SK-N-MC (cell line): ENCODE data around the gene RECK.
A peak's percentile ranks its signal among the peaks of the same experiment; 100 is the strongest.

Source experiments
- DNase-seq: peaks from one replicate; pipeline ENCODE4 v3.0.0-alpha.2; 2011; ENCODE audit warnings: low read depth, low spot score
- H3K27ac ChIP-seq: fragments of 200-600 bp; sonication (generic); 2 replicates; pipeline ENCODE4 v1.5.1; 2016; ENCODE audit warnings: mixed run types
- H3K36me3 ChIP-seq: fragments of 200-600 bp; sonication (generic); 2 replicates; pipeline ENCODE4 v1.6.1; 2017; ENCODE audit warnings: antibody characterized with exemption, low read length, mixed read lengths; ENCODE audit not compliant: insufficient read depth
- H3K4me3 ChIP-seq: fragments of 200-600 bp; sonication (generic); 2 replicates; pipeline ENCODE4 v1.5.1; 2016
- H3K9ac ChIP-seq: fragments of 200-600 bp; sonication (generic); 2 replicates; pipeline ENCODE4 v1.8.0; 2017; ENCODE audit warnings: mixed run types, mixed read lengths; ENCODE audit not compliant: insufficient read length
- H3K9me3 ChIP-seq: fragments of 200-600 bp; sonication (generic); 2 replicates; pipeline ENCODE4 v1.6.1; 2017; ENCODE audit warnings: low read depth, mild to moderate bottlenecking, antibody characterized with exemption, low read length, moderate library complexity, mixed read lengths
- EZH2 ChIP-seq: fragments of 200-600 bp; sonication (generic); IDR thresholded peaks from one replicate; pipeline ENCODE4 v1.6.1; 2017; ENCODE audit warnings: antibody characterized with exemption
- FOXP2 ChIP-seq: optimal IDR thresholded peaks from 2 replicates; pipeline ENCODE3; 2011; ENCODE audit warnings: mild to moderate bottlenecking, moderate library complexity; ENCODE audit not compliant: insufficient read depth; ENCODE audit errors: extremely low read length, control extremely low read depth
- POLR2AphosphoS5 ChIP-seq: IDR thresholded peaks from 2 replicates; pipeline ENCODE4 v1.6.1; 2012; ENCODE audit warnings: mild to moderate bottlenecking, low read depth, low read length, borderline replicate concordance

Gene RECK

GRCh38 chr9:36040271-36040925 lies 3.7 kb downstream of the RECK start:
- Histone ChIP-seq H3K9ac (no peak overlapping the region), H3K4me3 (no peak overlapping the region), H3K36me3 (no peaks in the 10 kb centered on the region), H3K9me3 (no peaks in the 10 kb centered on the region), H3K27ac (no peak overlapping the region)
- DNase-seq, result no peak
- no peak for TF ChIP-seq EZH2
- no peak for TF ChIP-seq FOXP2
- no peak for TF ChIP-seq POLR2AphosphoS5

GRCh38 chr9:36041506-36041905 lies 4.8 kb downstream of the RECK start:
- peak overlapping the region; percentile 31; the same call in 1 of the 2 replicates for H3K27ac ChIP-seq
- H3K36me3 ChIP-seq, result no peaks in the 10 kb centered on the region
- H3K4me3 ChIP-seq, result peak overlapping the region; percentile 12; the same call in 1 of the 2 replicates
- DNase-seq, result no peak
- no peak overlapping the region for H3K9ac ChIP-seq
- TF ChIP-seq POLR2AphosphoS5, result no peak
- TF ChIP-seq FOXP2, result no peak
- TF ChIP-seq EZH2, result no peak
- H3K9me3 ChIP-seq, result no peaks in the 10 kb centered on the region

- Histone ChIP-seq H3K9ac (no peak overlapping the region), H3K27ac (no peak overlapping the region), H3K9me3 (no peaks in the 10 kb centered on the region), H3K4me3 (no peak overlapping the region), H3K36me3 (no peaks in the 10 kb centered on the region)
- TF ChIP-seq POLR2AphosphoS5, result no peak
- TF ChIP-seq FOXP2, result no peak
- TF ChIP-seq EZH2, result no peak
- no peak for DNase-seq
Observed at GRCh38 chr9:36045610-36046009, 8.9 kb downstream of the RECK start.

- H3K9ac ChIP-seq, result no peak overlapping the region
- no peak for TF ChIP-seq POLR2AphosphoS5
- TF ChIP-seq EZH2, result no peak
- no peak for TF ChIP-seq FOXP2
- H3K36me3 ChIP-seq, result no peaks in the 10 kb centered on the region
- no peak for DNase-seq
- H3K27ac ChIP-seq, result no peak overlapping the region
- no peak overlapping the region for H3K4me3 ChIP-seq
- no peaks in the 10 kb centered on the region for H3K9me3 ChIP-seq
Observed at GRCh38 chr9:36046923-36047322, 10.2 kb downstream of the RECK start.

GRCh38 chr9:36049408-36049807 lies 12.7 kb downstream of the RECK start:
- Histone ChIP-seq H3K9ac (no peak overlapping the region), H3K9me3 (no peaks in the 10 kb centered on the region), H3K4me3 (no peak overlapping the region), H3K27ac (no peak overlapping the region), H3K36me3 (no peaks in the 10 kb centered on the region)
- TF ChIP-seq EZH2 (no peak), FOXP2 (no peak), POLR2AphosphoS5 (no peak)
- no peak for DNase-seq

- Histone ChIP-seq H3K36me3 (no peaks in the 10 kb centered on the region), H3K9me3 (no peaks in the 10 kb centered on the region), H3K4me3 (no peak overlapping the region), H3K27ac (no peak overlapping the region), H3K9ac (no peak overlapping the region)
- DNase-seq, result no peak
- TF ChIP-seq EZH2 (no peak), POLR2AphosphoS5 (no peak), FOXP2 (no peak)
Observed at GRCh38 chr9:36050476-36050875, 13.8 kb downstream of the RECK start.

- no peaks in the 10 kb centered on the region for H3K36me3 ChIP-seq
- no peak overlapping the region for H3K9ac ChIP-seq
- no peak overlapping the region for H3K4me3 ChIP-seq
- DNase-seq, result no peak
- no peak overlapping the region for H3K27ac ChIP-seq
- no peaks in the 10 kb centered on the region for H3K9me3 ChIP-seq
- TF ChIP-seq FOXP2, result no peak
- TF ChIP-seq POLR2AphosphoS5, result no peak
- no peak for TF ChIP-seq EZH2
Observed at GRCh38 chr9:36051317-36051716, 14.6 kb downstream of the RECK start.

- no peak for DNase-seq
- Histone ChIP-seq H3K27ac (no peak overlapping the region), H3K36me3 (no peaks in the 10 kb centered on the region), H3K4me3 (no peak overlapping the region), H3K9ac (no peak overlapping the region), H3K9me3 (no peaks in the 10 kb centered on the region)
- TF ChIP-seq EZH2 (no peak), POLR2AphosphoS5 (no peak), FOXP2 (no peak)
Observed at GRCh38 chr9:36053971-36054370, 17.3 kb downstream of the RECK start.

GRCh38 chr9:36056896-36057295 lies 20.2 kb downstream of the RECK start:
- H3K27ac ChIP-seq, result no peak overlapping the region
- TF ChIP-seq EZH2 (no peak), POLR2AphosphoS5 (no peak), FOXP2 (no peak)
- DNase-seq, result no peak

GRCh38 chr9:36063804-36064447 lies 27.2 kb downstream of the RECK start:
- no peak overlapping the region for H3K27ac ChIP-seq
- TF ChIP-seq FOXP2, result no peak
- no peak for TF ChIP-seq EZH2
- no peak for TF ChIP-seq POLR2AphosphoS5
- DNase-seq, result no peak
- no peak overlapping the region for H3K4me3 ChIP-seq
- no peak overlapping the region for H3K9ac ChIP-seq
- no peaks in the 10 kb centered on the region for H3K9me3 ChIP-seq
- H3K36me3 ChIP-seq, result no peaks in the 10 kb centered on the region; the same call in 1 of the 2 replicates

More at GRCh38 chr9:36056896-36057295, 20.2 kb downstream of the RECK start:
- Histone ChIP-seq H3K4me3 (no peak overlapping the region), H3K9ac (no peak overlapping the region), H3K36me3 (no peaks in the 10 kb centered on the region), H3K9me3 (no peaks in the 10 kb centered on the region)
